Measurements from ENCODE around the gene TCHHL1.
A peak's percentile ranks its signal among the peaks of the same experiment; 100 is the strongest.

- TF ChIP-seq, protein P1, sequence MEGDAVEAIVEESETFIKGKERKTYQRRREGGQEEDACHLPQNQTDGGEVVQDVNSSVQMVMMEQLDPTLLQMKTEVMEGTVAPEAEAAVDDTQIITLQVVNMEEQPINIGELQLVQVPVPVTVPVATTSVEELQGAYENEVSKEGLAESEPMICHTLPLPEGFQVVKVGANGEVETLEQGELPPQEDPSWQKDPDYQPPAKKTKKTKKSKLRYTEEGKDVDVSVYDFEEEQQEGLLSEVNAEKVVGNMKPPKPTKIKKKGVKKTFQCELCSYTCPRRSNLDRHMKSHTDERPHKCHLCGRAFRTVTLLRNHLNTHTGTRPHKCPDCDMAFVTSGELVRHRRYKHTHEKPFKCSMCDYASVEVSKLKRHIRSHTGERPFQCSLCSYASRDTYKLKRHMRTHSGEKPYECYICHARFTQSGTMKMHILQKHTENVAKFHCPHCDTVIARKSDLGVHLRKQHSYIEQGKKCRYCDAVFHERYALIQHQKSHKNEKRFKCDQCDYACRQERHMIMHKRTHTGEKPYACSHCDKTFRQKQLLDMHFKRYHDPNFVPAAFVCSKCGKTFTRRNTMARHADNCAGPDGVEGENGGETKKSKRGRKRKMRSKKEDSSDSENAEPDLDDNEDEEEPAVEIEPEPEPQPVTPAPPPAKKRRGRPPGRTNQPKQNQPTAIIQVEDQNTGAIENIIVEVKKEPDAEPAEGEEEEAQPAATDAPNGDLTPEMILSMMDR (IDR thresholded peaks at IDR 0.05), result no peak
- TF ChIP-seq POLR2AphosphoS5 (IDR thresholded peaks at IDR 0.05) (no peak), POLR2A (IDR thresholded peaks at IDR 0.05; ENCODE audit: low read depth) (peak; percentile 6)
Observed at GRCh38 chr1:152048416-152049009, 40.4 kb downstream of the TCHHL1 start.

Measured in esophagus muscularis mucosa (tissue), 3 donors.